ENCODE data around the gene RGS6. TPM values are rescaled to one million over a fixed set of nuclear protein-coding genes. Genes with fewer than 3 reads are reported as not detected.

RGS6 gene
- total and polyA plus RNA-seq, 4 donors: 0.21 to 5.4 (median 0.45) TPM

DNA sequence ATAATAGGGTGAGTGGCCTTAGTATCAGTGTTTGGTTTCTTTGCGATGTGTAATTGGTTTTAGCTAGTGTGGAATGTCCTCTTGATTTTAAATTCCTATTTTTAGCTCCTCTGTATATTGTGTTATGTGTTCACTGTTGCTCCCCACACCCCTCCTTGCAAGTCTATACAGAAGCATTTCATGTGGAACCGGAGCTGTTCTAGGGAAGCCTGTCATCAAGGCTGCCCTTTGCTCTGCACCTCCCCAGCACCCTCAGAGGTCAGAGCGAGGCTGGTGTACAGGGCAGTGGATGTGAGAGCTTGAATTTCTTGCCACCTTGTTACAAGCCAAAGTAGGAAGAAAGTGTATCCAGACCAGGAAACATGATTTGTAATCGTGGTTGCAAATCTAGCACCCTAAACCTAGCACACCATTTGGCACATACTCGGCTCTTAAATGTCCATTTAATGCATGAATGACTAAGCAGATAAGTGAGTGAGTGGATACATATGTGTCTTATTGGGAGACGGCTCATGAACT, 376.8 kb downstream of the RGS6 start:
- H3K36me3 ChIP-seq (ENCODE audit: control insufficient read depth in 4 of 4, insufficient read depth in 4 of 4, low read length in 4 of 4): no peaks in the 10 kb centered on the region
- no peak overlapping the region for H3K4me3 ChIP-seq
- peaks cover 0 to 6% (median under 1%) of the 10 kb centered on the region in 4 donors for H3K9me3 ChIP-seq (ENCODE audit: control insufficient read depth in 4 of 4, insufficient read depth in 3 of 4, low read length in 3 of 4)
- H3K27me3 ChIP-seq (ENCODE audit: control insufficient read depth in 3 of 3, insufficient read depth in 3 of 3, low read length in 2 of 3): no peaks in the 10 kb centered on the region
- no peak overlapping the region for H3K9ac ChIP-seq (ENCODE audit: insufficient read depth in 1 of 2, low read length in 2 of 2)
- H3K27ac ChIP-seq (ENCODE audit: low read depth in 1 of 2, low read length in 1 of 2): no peak overlapping the region
- TF ChIP-seq, protein P1, sequence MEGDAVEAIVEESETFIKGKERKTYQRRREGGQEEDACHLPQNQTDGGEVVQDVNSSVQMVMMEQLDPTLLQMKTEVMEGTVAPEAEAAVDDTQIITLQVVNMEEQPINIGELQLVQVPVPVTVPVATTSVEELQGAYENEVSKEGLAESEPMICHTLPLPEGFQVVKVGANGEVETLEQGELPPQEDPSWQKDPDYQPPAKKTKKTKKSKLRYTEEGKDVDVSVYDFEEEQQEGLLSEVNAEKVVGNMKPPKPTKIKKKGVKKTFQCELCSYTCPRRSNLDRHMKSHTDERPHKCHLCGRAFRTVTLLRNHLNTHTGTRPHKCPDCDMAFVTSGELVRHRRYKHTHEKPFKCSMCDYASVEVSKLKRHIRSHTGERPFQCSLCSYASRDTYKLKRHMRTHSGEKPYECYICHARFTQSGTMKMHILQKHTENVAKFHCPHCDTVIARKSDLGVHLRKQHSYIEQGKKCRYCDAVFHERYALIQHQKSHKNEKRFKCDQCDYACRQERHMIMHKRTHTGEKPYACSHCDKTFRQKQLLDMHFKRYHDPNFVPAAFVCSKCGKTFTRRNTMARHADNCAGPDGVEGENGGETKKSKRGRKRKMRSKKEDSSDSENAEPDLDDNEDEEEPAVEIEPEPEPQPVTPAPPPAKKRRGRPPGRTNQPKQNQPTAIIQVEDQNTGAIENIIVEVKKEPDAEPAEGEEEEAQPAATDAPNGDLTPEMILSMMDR (IDR thresholded peaks at IDR 0.05; ENCODE audit: control extremely low read depth, extremely low read depth): no peak
- DNase-seq (peak; percentile 39 to 77 (median 72)), ATAC-seq (ENCODE audit: insufficient read depth, low FRiP score) (no peak)
- peaks cover 0 to 38% (median 10%) of the 10 kb centered on the region in 5 donors for H3K4me1 ChIP-seq (ENCODE audit: control insufficient read depth in 5 of 5, insufficient read depth in 5 of 5, low read length in 5 of 5)
- 65 to 66% methylated on average over 6 of the region's 6 CpGs for WGBS, 2 donors

DNA sequence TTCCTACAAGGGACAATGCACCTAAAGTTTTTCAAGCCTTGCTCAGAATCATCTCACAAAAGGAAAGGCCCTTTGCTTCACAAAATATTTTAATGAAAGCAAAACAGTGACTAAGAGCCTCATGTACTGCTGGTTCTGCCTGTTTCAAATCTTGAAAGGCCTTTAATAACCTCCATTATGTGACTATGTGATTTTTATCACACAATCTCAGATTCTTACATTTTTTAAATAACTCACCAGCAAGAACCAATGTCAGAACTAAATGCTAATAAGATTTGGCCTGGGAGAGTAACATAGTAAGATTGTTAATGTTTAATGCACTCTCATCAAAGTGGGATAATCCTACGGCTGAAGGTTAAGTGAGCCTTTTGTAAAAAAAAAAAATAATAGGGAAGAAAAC, 378.9 kb downstream of the RGS6 start:
- no peak for ATAC-seq (ENCODE audit: insufficient read depth, low FRiP score)
- Histone ChIP-seq H3K4me1 (ENCODE audit: control insufficient read depth in 5 of 5, insufficient read depth in 5 of 5, low read length in 5 of 5) (peaks cover 0 to 44% (median 10%) of the 10 kb centered on the region in 5 donors), H3K4me3 (no peak overlapping the region), H3K9ac (ENCODE audit: insufficient read depth in 1 of 2, low read length in 2 of 2) (no peak overlapping the region), H3K9me3 (ENCODE audit: control insufficient read depth in 4 of 4, insufficient read depth in 3 of 4, low read length in 3 of 4) (peaks cover 0 to 4% (median 2%) of the 10 kb centered on the region in 4 donors), H3K27me3 (ENCODE audit: control insufficient read depth in 3 of 3, insufficient read depth in 3 of 3, low read length in 2 of 3) (no peaks in the 10 kb centered on the region), H3K36me3 (ENCODE audit: control insufficient read depth in 4 of 4, insufficient read depth in 4 of 4, low read length in 4 of 4) (no peaks in the 10 kb centered on the region), H3K27ac (ENCODE audit: low read depth in 1 of 2, low read length in 1 of 2) (no peak overlapping the region)
- TF ChIP-seq, protein P1 (IDR thresholded peaks at IDR 0.05; ENCODE audit: control extremely low read depth, extremely low read depth): no peak
- WGBS, 2 donors: 59 to 76% methylated on average over 1 of the region's 1 CpG
- DNase-seq: peak in 1 of 3 donors; percentile 29

DNA sequence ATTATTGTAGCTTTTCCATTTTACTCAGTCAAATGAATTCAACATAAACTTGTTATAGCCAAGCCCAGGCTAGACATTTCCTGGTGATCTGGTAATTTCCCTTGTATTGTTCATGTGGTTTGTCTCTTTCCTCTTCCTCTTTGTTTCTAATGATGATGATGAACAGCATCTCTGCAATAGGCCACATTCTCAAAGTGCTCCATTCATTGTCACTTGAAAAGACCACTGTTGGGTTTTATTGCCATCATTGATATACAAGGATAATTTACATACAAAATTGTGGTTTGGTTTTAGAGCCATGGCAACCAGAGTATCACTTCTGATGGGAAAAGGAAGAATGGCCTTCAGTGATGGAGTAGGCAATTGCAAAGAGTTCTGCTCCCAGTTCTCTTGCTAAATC, 379.3 kb downstream of the RGS6 start:
- Histone ChIP-seq H3K27ac (ENCODE audit: low read depth in 1 of 2, low read length in 1 of 2) (no peak overlapping the region), H3K9me3 (ENCODE audit: control insufficient read depth in 4 of 4, insufficient read depth in 3 of 4, low read length in 3 of 4) (peaks cover 0 to 3% (median 0%) of the 10 kb centered on the region in 4 donors), H3K4me3 (no peak overlapping the region), H3K27me3 (ENCODE audit: control insufficient read depth in 3 of 3, insufficient read depth in 3 of 3, low read length in 2 of 3) (no peaks in the 10 kb centered on the region), H3K36me3 (ENCODE audit: control insufficient read depth in 4 of 4, insufficient read depth in 4 of 4, low read length in 4 of 4) (no peaks in the 10 kb centered on the region), H3K9ac (ENCODE audit: insufficient read depth in 1 of 2, low read length in 2 of 2) (no peak overlapping the region), H3K4me1 (ENCODE audit: control insufficient read depth in 5 of 5, insufficient read depth in 5 of 5, low read length in 5 of 5) (peaks cover 0 to 44% (median 10%) of the 10 kb centered on the region in 5 donors)
- DNase-seq: no peak
- TF ChIP-seq, protein P1 (IDR thresholded peaks at IDR 0.05; ENCODE audit: control extremely low read depth, extremely low read depth): no peak
- ATAC-seq (ENCODE audit: insufficient read depth, low FRiP score): no peak

Data from lung (tissue), 12 donors.